T-helper 2 cell treated with Interferon-gamma antibody and Interleukin-4, amounts not matched to agents 100 ng/mL and 5 ng/mL, for 36 hours (primary cell): ENCODE results near the gene WWOX. TPM values are rescaled to one million over a fixed set of nuclear protein-coding genes. Genes with fewer than 3 reads are reported as not detected.

Experiments used
- intact Hi-C: fragments of 100-400 bp; cut with micrococcal nuclease; formaldehyde crosslinking; loops from one replicate; pipeline ENCODE4 v1.15.1; 2023
- total RNA-seq: library from RNA; stranded (reverse); gene quantifications from 2 replicates; pipeline ENCODE4 v1.2.3, GENCODE V29; 2022

The WWOX gene
- total RNA-seq, 1 donor from 2014 or later = 26.3 TPM

DNA sequence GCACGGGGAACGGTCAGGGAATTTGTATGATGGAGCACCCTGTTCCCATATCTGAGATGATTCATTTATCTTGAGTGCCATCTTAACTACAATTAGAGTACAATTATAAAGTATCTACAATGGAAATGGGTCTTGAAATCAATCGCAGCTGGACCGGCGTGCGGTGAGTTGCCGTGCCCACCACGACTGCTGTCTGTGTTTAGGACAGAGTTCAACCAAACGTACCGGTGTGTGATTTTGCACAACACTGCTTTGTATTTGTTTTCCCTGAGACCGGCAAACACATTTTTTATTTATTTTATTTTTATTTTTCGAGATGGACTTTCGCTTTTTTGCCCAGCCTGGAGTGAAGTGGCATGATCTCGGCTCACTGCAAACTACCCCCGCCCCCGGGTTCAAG, 457.0 kb downstream of the WWOX start:
- intact Hi-C loops = no loop called here

GRCh38 chr16:78560997-78561396, 461.5 kb downstream of the WWOX start:
- intact Hi-C loops = no loop called here

- intact Hi-C loops = no loop called here
These were observed 462.7 kb downstream of the WWOX start for GRCh38 chr16:78562111-78562510.

DNA sequence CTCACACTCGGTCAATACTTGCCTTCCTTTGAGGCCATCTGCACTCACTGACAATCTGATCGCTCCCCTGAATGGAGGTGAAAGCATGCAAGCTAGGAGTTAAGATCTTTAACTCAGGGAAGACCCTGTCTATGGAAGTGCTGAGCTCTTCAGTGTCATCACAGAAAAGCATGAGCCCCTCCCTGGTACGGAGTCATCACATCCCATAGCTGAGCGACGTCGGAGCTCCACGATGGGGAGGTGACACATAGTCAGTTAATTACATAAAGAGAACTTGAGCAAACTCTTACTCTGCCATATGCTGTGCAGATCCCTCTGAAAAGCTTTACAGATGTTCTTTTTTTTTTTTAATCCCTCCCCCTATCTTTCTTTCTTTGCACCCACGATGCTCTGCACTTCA, 463.2 kb downstream of the WWOX start:
- intact Hi-C loops = no loop called here

DNA sequence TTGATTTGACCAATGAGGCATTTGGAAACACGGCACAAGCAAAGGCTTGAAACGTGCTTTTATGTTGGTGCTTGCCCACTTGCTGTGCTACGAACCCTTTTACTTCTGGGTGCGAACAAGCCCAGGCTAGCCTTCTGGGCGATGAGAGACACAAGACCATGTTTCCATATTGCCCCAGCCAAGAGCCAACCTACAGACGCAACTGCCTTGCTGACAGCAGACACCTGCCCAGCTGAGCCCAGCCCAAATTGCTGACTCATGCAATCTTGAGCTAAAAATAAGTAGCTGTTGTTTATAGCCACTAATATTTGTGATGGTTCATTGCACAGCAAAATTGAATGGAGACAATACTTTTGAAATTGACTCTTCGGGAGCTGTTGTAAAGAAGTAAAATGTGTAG, 464.5 kb downstream of the WWOX start:
- intact Hi-C loops = no loop called here

DNA sequence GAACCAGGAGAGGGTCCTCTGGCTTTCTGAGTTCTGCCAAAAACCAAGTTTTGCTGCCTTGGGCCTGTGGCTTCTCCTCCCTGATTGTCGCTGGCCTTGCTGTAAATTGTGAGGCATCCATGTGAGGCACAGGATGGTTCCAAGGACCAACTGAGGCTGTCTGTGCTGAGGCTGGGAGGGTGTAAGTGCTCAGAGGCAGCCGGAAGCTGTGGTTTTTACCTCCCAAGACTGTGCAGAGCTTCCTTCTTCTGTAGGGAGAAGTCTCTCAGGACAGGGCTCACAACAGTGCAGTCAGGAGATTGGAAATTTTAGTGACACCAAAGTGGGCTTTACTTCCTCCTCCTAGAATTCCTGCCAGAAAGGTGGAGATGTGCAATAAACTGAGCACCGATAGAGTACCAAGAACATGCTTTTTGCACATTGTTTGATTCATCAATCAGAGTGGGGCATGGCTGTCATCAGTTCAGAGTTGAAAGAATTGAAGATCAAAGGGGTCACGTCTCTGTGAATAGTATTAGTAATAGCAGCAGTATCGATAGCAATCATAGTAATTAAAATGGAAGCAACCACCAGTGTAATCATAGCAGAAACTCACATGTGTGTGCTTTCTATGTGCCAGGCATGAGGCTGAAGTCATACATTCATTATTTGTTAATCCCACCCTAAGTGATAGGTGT, 467.1 kb downstream of the WWOX start:
- intact Hi-C loops = no loop called here

DNA sequence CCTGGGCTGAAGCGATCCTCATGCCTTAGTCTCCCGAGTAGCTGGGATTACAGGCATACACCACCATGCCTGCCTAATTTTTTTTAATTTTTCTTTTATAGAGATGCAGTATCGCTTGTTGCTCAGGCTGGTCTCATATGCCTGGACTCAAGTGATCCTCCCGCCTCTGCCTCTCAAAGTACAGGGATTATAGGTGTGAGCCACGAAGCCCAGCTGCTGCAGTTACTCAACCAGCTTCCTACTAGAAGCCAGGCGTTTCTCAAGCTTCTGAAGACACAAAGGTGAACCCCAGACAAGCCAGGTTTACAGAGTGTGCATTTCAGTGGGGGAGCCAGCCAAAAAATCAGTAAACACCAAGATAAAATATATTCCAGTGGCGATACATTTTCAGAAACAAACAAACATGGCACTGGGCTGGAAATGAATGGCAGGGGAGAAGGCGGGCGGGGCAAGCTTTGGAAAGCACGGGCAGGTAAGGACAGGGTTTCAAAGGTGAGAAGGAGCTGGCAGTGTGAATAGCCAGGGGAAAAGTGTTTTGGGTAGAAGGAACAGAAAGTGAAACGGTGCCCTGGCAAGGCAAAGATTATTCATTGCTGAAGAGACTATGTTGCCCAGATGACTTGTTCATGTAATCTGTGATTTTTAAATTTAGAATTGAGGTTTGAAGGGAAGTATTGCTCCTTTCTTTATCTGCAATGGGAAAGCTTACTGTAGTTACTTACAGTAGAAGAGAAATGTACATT, 471.1 kb downstream of the WWOX start:
- intact Hi-C loops = no loop called here

GRCh38 chr16:78571434-78571833, 472.0 kb downstream of the WWOX start:
- intact Hi-C loops = no loop called here

GRCh38 chr16:78571898-78572358, 472.5 kb downstream of the WWOX start:
- intact Hi-C loops = no loop called here

DNA sequence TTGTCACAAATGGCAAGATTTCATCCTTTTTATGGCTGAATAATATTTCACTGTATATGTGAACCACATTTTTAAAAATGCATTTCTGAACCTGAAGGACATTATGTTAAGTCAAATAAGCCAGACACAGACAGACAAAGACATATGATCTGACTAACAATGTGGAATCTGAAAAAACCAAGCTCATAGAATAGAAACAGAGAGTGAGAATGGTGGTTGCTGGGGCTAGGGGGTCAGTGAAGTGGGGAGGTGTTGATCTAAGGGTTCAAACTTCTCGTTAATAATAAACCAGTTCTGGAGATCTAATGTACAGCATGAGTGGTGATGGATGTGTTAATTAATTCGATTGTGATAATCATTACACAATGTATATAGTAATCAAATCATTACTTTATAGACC, 475.1 kb downstream of the WWOX start:
- intact Hi-C loops = no loop called here

GRCh38 chr16:78576941-78577340, 477.5 kb downstream of the WWOX start:
- intact Hi-C loops = no loop called here

GRCh38 chr16:78577630-78578029, 478.2 kb downstream of the WWOX start:
- intact Hi-C loops = no loop called here

DNA sequence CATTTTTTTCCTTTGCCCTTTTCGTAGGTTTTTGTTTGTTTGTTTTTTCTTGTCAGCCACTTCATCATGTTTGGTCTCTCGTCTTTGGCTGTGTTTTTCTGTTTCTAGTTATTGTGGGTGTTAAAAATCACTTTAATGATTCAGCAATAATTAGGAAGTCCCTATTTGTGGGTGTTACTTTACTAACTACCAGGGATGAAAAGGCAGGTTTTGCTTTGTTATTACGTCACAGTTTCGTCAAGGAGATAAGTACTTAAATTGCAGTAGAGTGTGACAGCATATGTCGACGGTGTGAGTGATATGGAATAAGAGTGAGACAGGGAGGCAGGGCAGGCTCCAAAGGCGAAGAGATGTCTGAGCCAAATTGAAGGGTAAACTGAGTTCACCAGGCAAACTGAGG, 479.6 kb downstream of the WWOX start:
- intact Hi-C loops = no loop called here

- intact Hi-C loops = no loop called here
These were observed 484.0 kb downstream of the WWOX start for GRCh38 chr16:78583441-78583840.

DNA sequence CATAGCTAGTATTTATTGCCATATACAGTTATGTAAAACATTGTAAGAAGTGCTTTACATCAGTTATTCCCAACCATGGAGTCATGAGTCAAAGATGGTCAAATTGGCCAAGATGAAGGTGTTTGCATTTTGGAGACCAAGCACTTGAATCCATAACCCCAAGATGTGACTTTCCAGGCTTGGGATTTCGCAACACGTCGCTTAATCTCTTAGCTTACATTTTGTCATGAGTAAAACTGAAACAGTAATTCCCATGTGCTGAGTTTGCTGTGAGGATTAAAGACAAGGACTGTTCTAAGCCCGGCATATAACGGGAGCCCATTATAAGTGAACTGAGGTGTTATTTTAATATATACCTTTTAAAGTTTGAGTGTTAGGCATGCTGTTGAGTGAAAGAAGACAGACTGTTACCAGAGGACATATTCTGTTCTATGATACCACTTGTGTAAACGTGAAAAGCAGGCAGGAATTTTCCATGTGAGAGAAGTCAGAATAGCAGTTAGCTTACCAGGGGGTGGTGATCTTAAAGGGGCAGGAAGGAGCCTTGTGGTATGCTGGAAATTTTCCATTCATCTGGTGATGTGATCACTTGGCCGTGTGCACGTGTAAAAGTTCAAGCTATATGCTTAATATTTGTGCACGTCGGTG, 484.9 kb downstream of the WWOX start:
- intact Hi-C loops = no loop called here

GRCh38 chr16:78584991-78585390, 485.5 kb downstream of the WWOX start:
- intact Hi-C loops = no loop called here

DNA sequence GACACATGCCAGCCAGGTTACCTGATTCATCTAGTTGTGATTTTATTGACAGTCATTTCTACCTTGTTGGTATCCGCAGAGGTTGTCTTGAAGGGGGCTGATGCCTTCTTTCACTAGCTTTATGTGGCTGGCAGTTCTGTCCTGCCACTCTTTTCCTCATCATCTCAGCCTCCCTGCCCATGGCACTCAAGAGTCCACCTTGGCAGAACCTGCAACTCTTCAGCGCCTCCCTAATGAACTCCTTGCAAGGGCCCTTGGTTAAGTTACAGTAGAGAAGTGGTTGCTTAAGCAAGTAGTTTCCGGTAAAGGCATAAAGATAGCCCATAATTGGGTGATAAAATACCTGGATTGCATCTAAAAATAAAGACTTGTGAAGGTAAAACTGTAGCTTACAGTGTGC, 489.9 kb downstream of the WWOX start:
- intact Hi-C loops = no loop called here

DNA sequence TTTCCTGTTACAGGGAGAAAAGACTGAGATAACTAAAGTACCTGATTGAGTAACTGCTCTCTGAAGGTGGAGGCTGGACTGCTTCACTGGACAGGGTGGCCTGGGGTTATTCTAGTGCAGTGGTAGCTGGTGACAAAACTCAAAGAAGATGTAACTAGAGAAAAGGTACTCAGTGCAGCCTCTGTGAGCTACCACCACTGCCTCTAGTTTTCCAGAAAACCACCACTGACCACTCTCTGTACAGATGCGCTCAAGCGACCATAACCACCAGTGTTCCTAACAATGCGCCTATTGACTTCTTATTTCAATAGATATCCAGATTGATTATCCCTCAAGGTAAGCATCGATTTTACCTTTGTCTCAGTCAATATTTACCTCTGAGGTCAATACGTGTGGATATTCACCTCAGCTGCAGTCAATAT, 492.2 kb downstream of the WWOX start:
- intact Hi-C loops = no loop called here

- intact Hi-C loops = no loop called here
These were observed 492.7 kb downstream of the WWOX start for GRCh38 chr16:78592111-78592510.

DNA sequence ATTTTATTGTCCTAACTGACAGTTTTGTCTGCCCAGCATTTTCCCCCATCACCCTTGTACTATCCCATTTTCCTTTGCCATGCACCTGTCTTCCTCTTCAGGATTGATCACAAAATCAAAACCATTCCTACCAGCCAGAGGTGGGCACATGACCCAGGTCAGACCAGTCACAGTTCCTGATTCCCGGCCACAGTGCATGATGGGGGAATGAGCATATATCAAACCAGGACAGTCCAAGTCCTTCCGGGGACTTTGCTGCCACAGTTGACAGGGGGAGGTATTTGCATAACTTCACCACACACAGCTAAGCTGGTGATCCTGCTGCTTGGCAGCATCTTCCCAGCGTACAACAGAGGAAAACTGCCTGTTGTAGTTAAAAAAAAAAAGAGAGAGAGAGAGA, 493.9 kb downstream of the WWOX start:
- intact Hi-C loops = no loop called here

DNA sequence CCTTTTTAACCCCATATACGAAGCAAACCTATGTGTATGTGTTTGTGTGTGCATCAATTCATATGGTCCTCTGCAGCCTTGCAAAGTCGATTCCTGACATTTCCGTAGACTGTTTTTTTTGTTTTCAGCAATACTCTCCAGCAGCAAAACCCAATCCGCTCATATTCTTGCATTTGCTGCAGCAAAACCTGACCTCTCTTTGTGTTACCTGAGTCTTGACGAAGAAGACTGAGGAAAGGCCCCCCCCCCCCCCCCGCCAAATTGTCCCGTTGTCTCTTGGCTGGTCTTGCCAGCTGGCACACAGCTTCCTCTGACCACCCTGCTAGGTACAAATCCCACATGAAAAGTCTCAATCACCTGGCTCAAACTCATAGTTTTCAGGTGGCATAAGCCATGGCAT, 494.7 kb downstream of the WWOX start:
- intact Hi-C loops = no loop called here

GRCh38 chr16:78596348-78596995, 497.0 kb downstream of the WWOX start:
- intact Hi-C loops = no loop called here
